ENCODE results near the gene OR6B2.
"Not testable (repeated sequence)": the region's sequence is repeated elsewhere in the genome, so short reads cannot be mapped to it uniquely, and the experiment has no call there.

Gene OR6B2

DNA sequence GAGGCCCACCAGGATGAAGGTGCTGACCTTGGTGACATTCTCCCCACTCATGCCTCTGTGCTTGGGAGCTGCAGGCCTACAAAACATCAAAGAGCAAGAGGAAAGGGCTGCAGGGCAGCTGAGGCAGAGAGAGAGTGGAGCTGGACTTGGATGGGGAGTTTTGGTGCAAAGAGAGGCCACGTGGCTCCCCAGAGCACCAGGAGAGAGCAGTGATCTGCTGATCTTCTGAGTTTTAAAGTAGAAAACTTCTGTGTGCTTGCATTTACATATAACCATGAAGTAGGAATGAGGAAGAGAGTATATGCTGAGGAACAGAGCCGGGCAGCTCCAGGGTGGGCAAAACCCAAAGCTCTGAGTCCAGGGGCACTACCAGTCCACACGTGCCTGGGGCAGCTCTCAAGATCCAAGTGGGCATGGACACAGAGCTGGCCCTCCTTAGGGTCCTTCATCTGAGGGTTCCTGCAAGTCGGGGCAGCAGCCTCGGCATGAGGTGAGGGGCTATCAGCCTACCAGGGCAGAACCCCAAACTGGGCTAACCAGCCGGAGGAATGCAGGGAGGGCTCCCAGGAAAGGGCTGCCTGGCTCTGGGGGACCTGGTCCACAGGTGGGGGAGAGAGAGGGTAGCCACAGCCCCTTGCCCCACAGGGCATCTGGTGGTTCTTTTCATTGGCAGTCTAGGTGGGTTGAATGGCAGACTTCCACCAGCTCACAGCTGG, at the start of gene OR6B2:
Gene OR6B2, minus strand, starts transcription at position 51 of the 716 bp plus-strand sequence. Its CDS starts 0 bp downstream, at position 51.
- DNase-seq (ENCODE audit: low spot score): no peak

DNA sequence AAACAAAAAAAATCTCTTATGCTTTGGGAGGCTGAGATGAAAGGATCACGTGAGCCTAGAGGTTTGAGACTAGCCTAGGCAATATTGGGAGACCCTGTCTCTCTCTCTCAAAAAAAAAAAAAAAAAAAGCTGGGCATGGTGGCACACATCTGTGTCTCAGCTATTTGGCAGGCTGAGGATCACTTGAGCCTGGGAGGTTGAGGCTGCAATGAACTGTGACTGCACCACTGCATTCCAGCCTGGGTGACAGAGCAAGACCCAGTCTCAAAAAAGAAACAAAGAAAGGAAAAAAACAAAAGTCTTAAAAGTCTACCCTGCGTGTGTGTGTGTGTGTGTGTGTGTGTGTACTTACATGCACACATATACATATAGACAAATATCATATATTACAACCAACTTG, 48.4 kb upstream of the OR6B2 start:
- no peak for DNase-seq (ENCODE audit: low spot score)

DNA sequence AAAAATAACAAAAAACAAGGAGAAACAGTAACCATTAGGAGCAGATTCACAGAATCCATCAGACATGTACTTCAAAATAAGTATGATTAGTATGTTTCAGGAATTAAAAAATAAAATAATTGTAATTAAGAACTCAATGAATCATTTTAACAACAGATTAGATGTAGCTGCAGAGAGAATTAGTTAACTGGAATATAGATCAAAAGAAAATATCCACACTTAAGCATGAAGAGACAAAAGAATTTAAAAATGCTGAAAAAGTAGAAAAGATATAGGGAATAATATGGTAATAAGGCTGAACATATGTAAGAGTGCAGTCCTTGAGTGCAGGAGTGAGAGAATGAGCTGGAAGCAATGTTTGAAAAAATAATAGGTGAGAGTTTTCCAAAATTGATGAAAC, 47.2 kb upstream of the OR6B2 start:
- DNase-seq (ENCODE audit: low spot score): no peak

DNA sequence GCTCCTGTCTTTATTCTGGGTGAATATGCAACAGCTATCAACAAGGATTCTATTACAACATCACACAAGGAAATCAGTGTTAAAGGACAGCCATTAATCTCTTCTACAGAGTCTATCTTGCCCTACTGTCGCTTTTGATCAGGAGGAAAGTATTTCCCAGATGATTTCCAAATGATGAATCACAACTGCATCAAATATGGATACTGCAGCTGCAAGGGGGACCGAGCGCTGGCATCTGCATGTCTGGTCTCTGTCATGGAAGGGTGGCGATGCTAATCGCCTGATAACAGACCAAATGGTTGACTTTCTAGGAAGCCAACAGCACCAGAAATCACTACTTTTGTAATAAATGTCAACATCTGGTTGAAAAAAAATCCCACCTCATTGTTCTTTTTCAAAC, 44.3 kb upstream of the OR6B2 start:
- no peak for DNase-seq (ENCODE audit: low spot score)

DNA sequence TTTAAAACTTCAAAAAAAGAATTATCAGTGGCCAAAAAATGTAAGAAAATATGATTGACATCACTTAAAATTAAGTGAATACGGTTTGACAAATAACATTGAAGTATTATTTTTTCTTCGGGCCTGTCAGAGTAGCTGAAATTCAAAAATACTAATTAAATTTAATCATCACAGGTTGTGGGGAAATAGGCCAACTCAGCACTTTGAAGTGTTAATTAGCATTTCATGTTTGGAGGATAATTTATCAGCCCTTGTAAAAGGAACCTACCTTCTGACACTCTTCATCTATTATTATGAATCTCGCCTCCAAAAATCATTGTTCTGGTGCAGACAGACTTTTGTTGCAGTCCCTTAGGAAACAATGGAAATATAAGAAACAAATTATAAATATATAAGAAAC, 40.7 kb upstream of the OR6B2 start:
- no peak for DNase-seq (ENCODE audit: low spot score)

DNA sequence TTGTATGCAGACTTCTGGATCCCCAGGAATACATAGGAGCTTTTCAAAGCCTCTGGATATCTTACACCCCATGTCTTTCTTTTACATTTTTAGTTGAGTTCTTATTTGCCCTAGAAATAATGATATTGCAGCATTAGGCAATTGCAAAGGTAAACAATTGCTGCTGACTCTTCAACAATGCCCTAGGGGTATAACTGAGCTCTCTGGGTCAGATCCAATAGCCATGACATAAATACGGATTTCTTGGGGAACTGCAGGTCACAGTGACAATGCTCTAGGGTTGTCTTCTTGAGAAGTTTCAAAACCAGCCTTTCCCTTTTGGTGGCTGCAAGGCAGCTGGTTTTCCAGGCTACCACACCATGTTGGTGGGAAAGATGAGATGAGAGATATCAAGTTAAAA, 39.6 kb upstream of the OR6B2 start:
- no peak for DNase-seq (ENCODE audit: low spot score)

DNA sequence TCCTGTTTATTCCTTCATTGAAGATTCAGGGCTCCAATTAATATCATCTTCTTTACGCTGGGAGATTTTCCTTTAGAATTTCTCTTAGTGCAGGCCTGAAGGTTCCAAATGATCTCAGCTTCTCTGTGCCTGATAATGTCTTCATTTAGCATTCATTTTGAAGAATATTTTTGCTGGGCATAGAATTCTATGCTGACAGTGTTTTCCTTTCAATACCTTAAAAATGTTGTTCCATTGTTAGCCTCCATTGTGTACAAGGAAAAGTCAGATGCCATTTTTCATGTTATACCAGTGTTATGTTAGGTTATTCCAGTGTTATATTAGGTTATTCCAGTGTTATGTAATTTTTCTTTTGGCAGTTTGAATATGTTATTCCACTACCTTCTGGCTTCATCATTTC, 38.0 kb upstream of the OR6B2 start:
- no peak for DNase-seq (ENCODE audit: low spot score)

DNA sequence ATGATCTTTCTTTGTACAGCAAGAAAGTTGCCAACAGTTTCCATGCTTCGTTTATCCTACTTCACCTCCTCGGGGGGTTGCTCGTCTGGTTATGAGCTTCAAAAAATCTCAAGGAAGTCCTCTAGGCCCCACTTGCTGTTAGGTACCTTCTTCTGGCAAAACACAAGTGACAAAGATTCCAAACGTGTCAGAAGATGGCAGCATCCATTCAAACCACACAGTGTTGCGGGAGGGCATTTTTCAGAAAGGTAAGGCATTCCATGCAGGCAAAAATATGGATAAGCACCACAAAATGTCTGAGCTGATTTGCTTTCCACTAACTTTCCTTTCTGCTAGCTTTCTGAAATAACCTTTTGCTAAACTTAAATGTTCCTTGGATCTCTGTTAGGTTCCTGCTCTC, 36.3 kb upstream of the OR6B2 start:
- DNase-seq (ENCODE audit: low spot score): no peak

DNA sequence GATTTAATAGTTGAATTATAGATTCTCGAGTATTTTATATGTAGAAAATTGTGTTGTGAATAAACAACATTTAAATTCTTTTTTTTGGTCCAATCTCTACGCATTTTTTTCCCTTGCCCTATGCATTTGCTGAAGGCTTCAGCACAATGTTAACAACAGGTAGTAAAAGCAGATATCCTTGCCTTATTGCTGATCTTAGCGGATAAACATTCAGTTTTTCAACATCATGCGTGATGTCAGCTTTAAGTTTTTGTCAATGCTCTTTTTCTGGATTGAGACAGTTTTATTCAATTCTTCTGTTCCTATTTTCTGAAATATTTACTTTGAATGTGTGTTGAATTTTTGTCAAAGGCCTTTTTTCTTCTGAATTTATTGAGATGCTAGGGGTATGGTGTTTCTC, 34.7 kb upstream of the OR6B2 start:
- no peak for DNase-seq (ENCODE audit: low spot score)

DNA sequence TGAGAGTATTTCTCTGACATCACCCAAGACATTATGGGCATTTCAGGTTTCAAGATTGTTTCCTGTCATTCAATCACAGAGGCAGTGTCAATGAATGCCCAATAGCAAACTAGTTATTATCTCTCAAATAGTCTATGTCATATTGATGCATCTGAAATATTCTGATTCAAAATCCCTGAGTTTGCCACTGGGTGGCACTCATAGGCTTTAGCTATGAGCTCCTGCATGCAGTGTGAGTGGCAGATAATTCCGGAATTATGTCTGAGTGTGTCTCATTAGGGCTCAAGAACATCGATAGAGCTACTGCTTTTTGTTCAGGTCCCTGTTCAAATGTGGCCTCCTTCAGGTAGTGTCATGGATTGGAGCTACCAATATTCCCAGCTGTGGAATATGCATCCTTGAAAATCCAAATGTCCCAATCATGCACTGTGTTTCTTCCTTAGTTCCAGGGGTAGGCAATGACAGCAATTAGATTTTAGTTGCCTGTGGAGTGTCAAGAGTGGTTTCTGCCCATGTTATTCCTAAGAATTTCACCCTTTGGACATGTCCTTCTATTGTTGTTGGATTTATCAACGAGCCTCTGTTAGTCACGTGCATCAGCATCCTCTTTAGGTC, 30.9 kb upstream of the OR6B2 start:
- peak; percentile 11 for DNase-seq (ENCODE audit: low spot score)

DNA sequence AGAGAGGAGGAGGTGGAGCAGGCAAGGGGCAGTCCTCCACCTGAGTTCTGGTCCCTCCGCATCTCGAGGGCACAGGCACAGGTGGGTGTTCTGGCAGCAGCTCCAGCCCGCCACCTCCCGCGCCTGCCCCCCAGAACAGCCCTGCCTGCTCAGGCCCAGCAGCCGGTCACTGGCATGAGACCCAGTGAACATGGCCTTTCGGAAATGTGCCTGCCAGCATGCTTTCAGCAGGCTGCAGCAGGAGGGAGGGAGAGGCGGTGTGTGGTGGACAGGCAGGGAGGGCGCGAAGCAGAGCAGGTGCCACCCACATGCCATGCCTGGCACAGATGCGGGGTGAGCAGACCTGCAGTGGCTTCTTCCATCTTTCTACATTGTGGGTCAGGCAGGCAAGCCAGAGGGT, 26.4 kb upstream of the OR6B2 start:
- DNase-seq (ENCODE audit: low spot score): no peak

DNA sequence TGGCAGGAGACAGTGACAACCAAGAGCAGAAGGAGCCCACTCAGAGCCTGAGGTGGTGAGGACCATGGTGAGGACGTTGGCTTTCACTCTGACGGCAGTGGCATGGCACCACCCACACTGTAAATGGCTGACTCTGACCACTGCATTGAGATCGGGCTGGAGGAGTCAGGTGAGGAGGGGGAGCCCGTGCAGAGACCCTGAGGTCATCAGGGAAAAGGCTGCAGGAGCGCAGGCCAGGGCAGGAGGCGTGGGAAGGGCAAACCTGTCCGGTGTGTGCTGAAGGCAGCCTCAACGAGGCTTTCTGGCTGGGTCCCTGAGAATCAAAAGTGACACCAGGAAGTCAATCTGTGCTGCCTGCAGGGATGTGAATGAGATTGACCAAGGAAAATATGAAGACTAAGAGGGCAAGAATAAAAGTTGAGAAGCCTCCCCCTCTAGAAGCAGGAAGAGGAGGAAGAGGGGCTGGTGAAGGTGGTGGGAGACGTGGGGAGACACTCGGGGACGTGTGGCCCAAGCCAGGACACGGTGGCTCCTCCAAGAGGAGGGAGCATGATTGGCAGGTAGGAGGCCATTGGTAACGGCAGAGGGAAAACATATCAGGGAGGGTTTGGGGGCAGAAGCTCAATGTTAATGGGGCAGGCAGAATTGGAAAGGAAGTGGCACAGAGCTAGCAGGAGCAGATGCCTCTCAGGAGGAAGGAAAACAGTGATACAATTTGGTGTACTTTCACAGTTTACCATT, 25.1 kb upstream of the OR6B2 start:
- DNase-seq (ENCODE audit: low spot score): no peak

DNA sequence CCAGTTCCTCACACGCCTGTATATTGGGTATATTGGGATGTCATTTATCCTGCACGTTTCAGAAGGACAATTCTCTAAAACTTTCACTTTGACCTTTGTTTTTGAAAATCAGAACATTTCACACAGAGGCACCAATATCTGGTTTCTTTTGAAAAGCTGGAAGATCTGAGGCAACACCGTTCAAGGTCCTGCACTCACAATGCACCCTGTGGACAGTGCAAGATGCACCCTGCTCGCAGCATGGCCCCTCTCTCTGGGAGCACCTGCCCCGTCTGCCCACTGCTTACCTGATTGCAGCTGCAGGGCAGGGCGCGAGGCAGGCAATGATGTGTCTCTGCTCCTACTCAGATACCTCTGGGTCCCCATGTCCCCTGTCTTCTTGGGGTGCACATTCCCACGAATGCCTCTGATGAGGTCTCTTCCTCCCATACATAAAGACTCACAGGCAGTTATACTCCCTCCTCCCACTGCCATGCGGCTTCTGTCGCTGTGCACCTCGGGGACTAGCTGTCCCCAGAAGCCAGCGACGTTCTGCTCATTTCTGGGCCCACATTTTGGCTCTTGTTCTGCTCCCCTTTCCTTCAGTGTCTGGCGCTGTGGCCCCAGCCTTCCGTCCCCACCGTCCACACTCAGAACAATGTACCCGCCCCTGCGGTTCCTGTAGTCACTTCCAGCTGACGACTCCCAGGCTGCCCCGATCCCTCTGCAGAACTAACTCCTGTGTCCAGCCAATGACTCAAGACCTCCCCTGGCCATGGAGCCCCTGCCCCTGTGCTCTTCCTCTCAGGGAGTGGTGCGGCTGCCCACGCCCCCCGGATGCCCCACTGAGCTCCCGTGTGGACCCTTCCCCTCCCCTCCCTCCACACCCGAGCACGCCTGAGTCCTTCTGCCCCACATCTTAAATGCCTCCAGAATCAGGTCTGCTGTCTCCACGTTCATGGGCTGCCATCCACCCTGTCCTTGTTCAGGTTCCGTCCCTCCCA, 23.2 kb upstream of the OR6B2 start, which contains the start of gene OR6B3:
Gene OR6B3, minus strand, starts transcription at position 349 of the 983 bp plus-strand sequence.
- no peak for DNase-seq (ENCODE audit: low spot score)

DNA sequence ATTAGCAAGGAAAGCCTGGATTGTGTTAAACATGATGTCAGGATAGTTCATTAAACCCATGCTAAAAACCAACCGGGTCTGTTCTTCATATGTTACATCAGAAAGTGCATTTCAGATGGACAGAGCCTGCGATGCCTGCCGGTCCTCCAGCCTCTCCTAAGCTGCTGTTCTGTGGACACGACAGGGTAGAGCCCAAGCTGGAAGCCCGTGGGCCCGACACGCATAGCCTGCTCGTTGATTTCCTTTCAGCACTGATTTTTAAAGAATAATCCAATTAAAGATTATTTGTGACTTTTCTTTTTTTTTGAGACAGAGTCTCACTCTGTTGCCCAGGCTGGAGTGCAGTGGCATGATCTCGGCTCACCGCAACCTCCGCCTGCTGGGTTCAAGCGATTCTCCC, 22.3 kb upstream of the OR6B2 start:
- DNase-seq (ENCODE audit: low spot score): no peak

DNA sequence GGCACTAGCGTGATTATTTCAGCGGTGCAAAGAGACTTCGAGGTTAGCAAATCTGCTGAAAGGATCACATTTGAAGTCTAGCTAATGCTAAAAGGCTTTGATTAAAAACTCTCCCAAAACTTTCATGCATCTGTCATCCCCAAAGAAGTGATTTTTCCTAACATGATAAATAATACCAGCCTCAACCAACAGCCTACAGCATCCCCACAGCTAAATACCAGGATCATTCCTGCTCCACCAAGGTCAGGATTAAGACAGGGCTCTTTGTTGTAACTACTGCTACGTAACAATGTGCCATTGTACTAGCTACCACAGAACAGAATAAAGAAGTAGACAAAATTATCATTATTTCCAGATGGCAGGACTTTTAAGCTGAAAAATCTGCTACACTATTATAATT, 21.5 kb upstream of the OR6B2 start:
- DNase-seq (ENCODE audit: low spot score): no peak

DNA sequence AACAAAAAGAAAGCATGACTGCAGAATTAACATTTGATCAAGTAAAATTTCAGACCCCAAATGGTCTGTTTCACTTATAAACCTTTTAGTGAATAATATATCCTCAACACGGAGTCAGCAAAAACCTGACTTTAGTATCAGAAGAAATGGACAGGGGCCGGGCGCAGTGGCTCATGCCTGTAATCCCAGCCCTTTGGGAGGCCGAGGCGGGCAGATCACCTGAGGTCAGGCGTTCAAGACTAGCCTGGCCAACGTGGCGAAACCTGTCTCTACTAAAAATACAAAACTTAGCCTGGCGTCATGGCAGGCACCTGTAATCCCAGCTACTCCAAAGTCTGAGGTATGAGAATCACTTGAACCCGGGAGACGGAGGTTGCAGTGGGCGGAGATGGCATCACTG, 20.0 kb upstream of the OR6B2 start:
- no peak for DNase-seq (ENCODE audit: low spot score)

DNA sequence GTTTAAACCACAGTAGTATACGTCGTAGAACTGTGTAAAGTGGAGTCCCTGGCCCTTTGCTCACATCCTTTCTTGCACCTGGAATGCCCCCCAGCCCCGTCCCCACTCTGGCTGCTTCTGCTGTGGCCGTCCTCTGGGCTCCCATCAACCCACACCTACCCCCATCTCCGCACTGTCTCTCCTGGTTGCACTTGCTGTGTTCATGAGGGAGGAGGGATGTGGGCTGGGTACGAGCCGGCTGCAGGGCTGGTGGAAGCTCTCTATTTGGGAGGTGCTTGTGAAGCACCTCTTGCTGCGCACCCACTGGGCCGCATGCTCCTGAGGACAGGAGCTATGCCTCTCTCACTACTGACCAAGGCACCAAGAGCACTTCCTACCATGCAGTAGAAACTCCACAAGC, 18.0 kb upstream of the OR6B2 start:
- no peak for DNase-seq (ENCODE audit: low spot score)

DNA sequence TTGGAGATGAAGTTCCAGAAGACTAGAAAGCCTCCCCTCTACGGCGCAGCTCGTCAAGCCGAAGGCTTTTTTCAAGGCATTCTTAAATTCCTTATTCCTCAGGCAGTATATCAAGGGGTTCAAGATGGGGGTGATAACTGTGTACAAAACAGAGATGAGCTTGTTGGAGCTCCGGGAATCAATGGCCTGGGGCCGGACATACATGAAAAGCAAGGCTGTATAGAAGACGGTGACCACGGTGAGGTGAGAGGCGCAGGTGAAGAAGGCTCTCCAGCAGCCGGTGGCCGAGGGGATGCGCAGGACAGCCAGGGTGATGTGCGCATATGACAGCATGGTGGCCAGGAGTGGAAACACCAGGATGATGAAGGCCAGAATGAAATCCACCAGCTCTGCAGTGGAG, 14.9 kb upstream of the OR6B2 start:
- DNase-seq (ENCODE audit: low spot score): no peak

DNA sequence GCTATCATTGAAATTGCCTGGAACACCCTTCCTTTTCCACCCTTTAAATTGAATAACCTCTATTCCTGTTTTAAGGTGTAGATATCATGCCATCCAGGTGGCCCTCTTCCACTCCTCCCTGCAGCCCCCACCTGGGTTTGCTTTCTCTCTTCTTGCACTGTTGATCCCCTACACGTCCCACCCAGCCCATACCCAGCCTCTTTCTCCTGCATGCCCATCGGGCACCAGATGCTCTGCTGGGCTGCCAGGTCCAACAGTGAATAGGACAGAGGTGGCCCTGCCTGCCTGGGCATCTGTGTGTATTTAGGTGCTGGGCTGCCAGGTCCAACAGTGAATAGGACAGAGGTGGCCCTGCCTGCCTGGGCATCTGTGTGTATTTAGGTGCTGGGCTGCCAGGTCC, 13.9 kb upstream of the OR6B2 start:
- not testable (repeated sequence) for DNase-seq (ENCODE audit: low spot score)

DNA sequence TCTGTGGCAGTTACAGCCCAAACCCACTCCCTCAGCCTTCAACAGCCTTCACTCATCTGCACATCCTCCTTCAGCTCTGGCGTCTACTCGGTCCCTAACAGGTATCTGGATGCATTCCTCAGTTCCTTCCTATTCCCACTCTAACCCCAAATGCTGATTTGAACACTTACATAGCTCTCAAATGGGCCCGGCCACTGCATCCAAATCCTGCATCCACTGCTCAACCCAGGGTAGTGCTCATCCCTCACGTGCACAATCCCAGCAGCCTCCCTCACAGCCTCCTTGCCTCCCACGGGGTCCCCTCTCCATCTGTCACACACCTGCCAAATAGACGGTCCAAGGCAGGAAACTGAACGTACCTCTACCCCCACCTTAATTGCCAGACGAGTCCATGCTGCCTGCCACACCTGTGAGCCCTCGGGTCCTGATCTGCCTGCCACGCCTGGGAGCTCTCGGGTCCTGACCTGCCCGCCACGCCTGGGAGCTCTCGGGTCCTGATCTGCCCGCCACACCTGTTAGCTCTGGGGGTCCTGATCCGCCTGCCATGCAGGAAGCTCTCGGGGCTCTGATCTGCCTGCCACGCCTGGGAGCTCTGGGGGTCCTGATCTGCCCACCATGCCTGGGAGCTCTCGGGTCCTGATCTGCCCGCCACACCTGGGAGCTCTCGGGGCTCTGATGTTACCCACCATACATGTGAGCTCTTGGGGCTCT, 13.2 kb upstream of the OR6B2 start:
- DNase-seq (ENCODE audit: low spot score): no peak

DNA sequence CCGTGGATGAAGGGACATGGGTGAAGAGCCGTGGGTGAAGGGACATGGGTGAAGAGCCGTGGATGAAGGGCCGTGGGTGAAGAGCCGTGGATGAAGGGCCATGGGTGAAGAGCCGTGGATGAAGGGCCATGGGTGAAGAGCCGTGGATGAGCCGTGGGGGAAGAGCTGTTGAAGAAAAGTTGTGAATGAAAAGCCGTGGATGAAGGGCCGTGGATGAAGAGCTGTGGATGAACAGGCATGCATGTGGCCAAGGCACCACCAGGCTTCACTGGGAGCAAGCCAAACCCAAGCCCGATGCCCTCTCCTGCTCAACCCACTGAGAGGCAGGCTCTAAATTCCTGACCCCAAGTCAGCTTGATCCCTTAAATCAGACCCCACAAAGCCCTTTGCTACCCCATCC, 12.5 kb upstream of the OR6B2 start:
- no peak for DNase-seq (ENCODE audit: low spot score)
